H9 (cell line): ENCODE results near the gene NR2F2. TPM values are rescaled to one million over a fixed set of nuclear protein-coding genes. Genes with fewer than 3 reads are reported as not detected.

ENCODE experiments used
- DNase-seq: peaks from one replicate; pipeline ENCODE4 v3.0.0-alpha.2; 2017
- H2AFZ ChIP-seq: one replicate; pipeline ENCODE4 v1.6.1; 2013; ENCODE audit warnings: mild to moderate bottlenecking, low read length, control low read depth, moderate library complexity
- H2AK5ac ChIP-seq: 2 replicates; pipeline ENCODE4 v1.6.1; 2013; ENCODE audit warnings: low read length, control low read depth, mixed read lengths; ENCODE audit not compliant: insufficient read length
- H2BK120ac ChIP-seq: one replicate; pipeline ENCODE4 v1.6.1; 2013; ENCODE audit warnings: low read depth, mild to moderate bottlenecking, low read length, control low read depth, inconsistent platforms; ENCODE audit not compliant: poor library complexity, severe bottlenecking
- H2BK12ac ChIP-seq: 2 replicates; pipeline ENCODE4 v1.6.1; 2013; ENCODE audit warnings: low read length, control low read depth, mixed read lengths, low read depth; ENCODE audit not compliant: insufficient read length
- H2BK15ac ChIP-seq: 2 replicates; pipeline ENCODE4 v1.6.1; 2013; ENCODE audit warnings: low read depth, low read length, control low read depth
- H2BK20ac ChIP-seq: one replicate; pipeline ENCODE4 v1.6.1; 2013; ENCODE audit warnings: low read depth, mild to moderate bottlenecking, low read length, control low read depth, inconsistent platforms; ENCODE audit not compliant: poor library complexity, severe bottlenecking
- H2BK5ac ChIP-seq: 2 replicates; pipeline ENCODE4 v1.6.1; 2013; ENCODE audit warnings: low read length, control low read depth, mixed read lengths; ENCODE audit not compliant: insufficient read length
- H3K14ac ChIP-seq: 2 replicates; pipeline ENCODE4 v1.6.1; 2013; ENCODE audit warnings: low read length, control low read depth; ENCODE audit not compliant: insufficient read depth
- H3K18ac ChIP-seq: 2 replicates; pipeline ENCODE4 v1.6.1; 2013; ENCODE audit warnings: low read depth, mild to moderate bottlenecking, mixed read lengths, low read length, control low read depth; ENCODE audit not compliant: insufficient read length
- H3K23ac ChIP-seq: 2 replicates; pipeline ENCODE4 v1.6.1; 2013; ENCODE audit warnings: low read length, control low read depth, mixed read lengths, low read depth; ENCODE audit not compliant: insufficient read length
- H3K23me2 ChIP-seq: 2 replicates; pipeline ENCODE4 v1.6.1; 2013; ENCODE audit warnings: low read depth, mild to moderate bottlenecking, mixed read lengths, low read length, control low read depth; ENCODE audit not compliant: insufficient read length, poor library complexity, severe bottlenecking
- H3K27ac ChIP-seq: 2 replicates; pipeline ENCODE4 v1.5.1; 2013; ENCODE audit warnings: low read length, control low read depth, mixed read lengths, low read depth; ENCODE audit not compliant: insufficient read length
- H3K27me3 ChIP-seq: 2 replicates; pipeline ENCODE4 v1.6.1; 2013; ENCODE audit warnings: low read length, control low read depth, inconsistent platforms; ENCODE audit not compliant: insufficient read depth
- H3K4ac ChIP-seq: 2 replicates; pipeline ENCODE4 v1.6.1; 2013; ENCODE audit warnings: low read depth, mild to moderate bottlenecking, control low read depth, inconsistent platforms, low read length, moderate library complexity
- H3K4me1 ChIP-seq: 2 replicates; pipeline ENCODE4 v1.6.1; 2013; ENCODE audit warnings: low read length, control low read depth, inconsistent platforms; ENCODE audit not compliant: insufficient read depth
- H3K4me2 ChIP-seq: 2 replicates; pipeline ENCODE4 v1.6.1; 2013; ENCODE audit warnings: low read length, control low read depth, mixed read lengths; ENCODE audit not compliant: insufficient read length, insufficient read depth
- H3K56ac ChIP-seq: 2 replicates; pipeline ENCODE4 v1.6.1; 2013; ENCODE audit warnings: low read depth, mild to moderate bottlenecking, mixed read lengths, low read length, control low read depth; ENCODE audit not compliant: insufficient read length
- H3K79me1 ChIP-seq: 2 replicates; pipeline ENCODE4 v1.6.1; 2013; ENCODE audit warnings: low read depth, mild to moderate bottlenecking, moderate library complexity, low read length, control low read depth, inconsistent platforms; ENCODE audit not compliant: insufficient read depth, poor library complexity, severe bottlenecking
- H3K79me2 ChIP-seq: 2 replicates; pipeline ENCODE4 v1.6.1; 2013; ENCODE audit warnings: low read length, control low read depth, inconsistent platforms; ENCODE audit not compliant: insufficient read depth
- H3K9ac ChIP-seq: 2 replicates; pipeline ENCODE4 v1.6.1; 2013; ENCODE audit warnings: low read length, control low read depth, mixed read lengths; ENCODE audit not compliant: insufficient read length; ENCODE audit errors: extremely low read depth
- H3K9me3 ChIP-seq: one replicate; pipeline ENCODE4 v1.6.1; 2013; ENCODE audit warnings: low read depth, low read length, inconsistent platforms; ENCODE audit not compliant: control insufficient read depth
- H3T11ph ChIP-seq: one replicate; pipeline ENCODE4 v1.6.1; 2013; ENCODE audit warnings: mild to moderate bottlenecking, low read length, control low read depth, inconsistent platforms
- H4K20me1 ChIP-seq: one replicate; pipeline ENCODE4 v1.6.1; 2013; ENCODE audit not compliant: control insufficient read depth, insufficient read length, insufficient read depth
- H4K5ac ChIP-seq: 2 replicates; pipeline ENCODE4 v1.6.1; 2013; ENCODE audit warnings: low read depth, mild to moderate bottlenecking, mixed read lengths, low read length, control low read depth; ENCODE audit not compliant: insufficient read length
- H4K8ac ChIP-seq: replicated peaks from 2 replicates; pipeline ENCODE4 v1.6.1; 2013; ENCODE audit warnings: low read length, control low read depth, mixed read lengths, low read depth; ENCODE audit not compliant: insufficient read length
- H4K91ac ChIP-seq: 2 replicates; pipeline ENCODE4 v1.6.1; 2013; ENCODE audit warnings: low read depth, mild to moderate bottlenecking, moderate library complexity, mixed read lengths, low read length, control low read depth; ENCODE audit not compliant: insufficient read length
- H3K27ac Mint-ChIP-seq, 3 experiments: 2 replicates in 2 of 3; 3 replicates in 1 of 3; pipeline ENCODE4 v1.8.0; 2020 to 2021; ENCODE audit warnings: mixed read lengths in 3 of 3, mild to moderate bottlenecking in 1 of 3, moderate library complexity in 1 of 3
- H3K27me3 Mint-ChIP-seq: 2 replicates; pipeline ENCODE4 v1.8.0; 2021; ENCODE audit warnings: low read depth, mild to moderate bottlenecking, moderate library complexity, mixed read lengths
- H3K36me3 Mint-ChIP-seq, 3 experiments: 2 replicates in 2 of 3; 3 replicates in 1 of 3; pipeline ENCODE4 v1.8.0; 2020 to 2021; ENCODE audit warnings: low read depth in 3 of 3, mixed read lengths in 3 of 3; ENCODE audit not compliant: insufficient read depth in 1 of 3
- H3K4me1 Mint-ChIP-seq, 2 experiments: 2 replicates each; pipeline ENCODE4 v1.8.0; 2020; ENCODE audit warnings: mixed read lengths in 2 of 2
- H3K4me3 Mint-ChIP-seq, 2 experiments: 2 replicates in 1 of 2; 3 replicates in 1 of 2; pipeline ENCODE4 v1.8.0; 2020 to 2021; ENCODE audit warnings: mild to moderate bottlenecking in 2 of 2, mixed read lengths in 2 of 2, moderate library complexity in 1 of 2
- H3K9me3 Mint-ChIP-seq, 2 experiments: 2 replicates in 1 of 2; 3 replicates in 1 of 2; pipeline ENCODE4 v1.8.0; 2020; ENCODE audit warnings: mild to moderate bottlenecking in 2 of 2, mixed read lengths in 2 of 2, moderate library complexity in 1 of 2
- WGBS: extraction: QIAGEN DNeasy Blood & Tissue Kit; methylation state at CpG from one replicate; pipeline ENCODE4 v1.1.7; 2013; ENCODE audit warnings: missing lambda C conversion rate, low lambda C conversion rate, mixed read lengths; ENCODE audit not compliant: insufficient read length; ENCODE audit errors: extremely low coverage; 5-methylcytosine and 5-hydroxymethylcytosine counted together
- total RNA-seq: library from RNA; stranded (reverse); gene quantifications from 2 replicates; pipeline ENCODE4 v1.2.1, GENCODE V29; 2021
- TF ChIP-seq, protein P1 (sequence below): fragments of 200-600 bp; sonication (generic); conservative IDR thresholded peaks from 3 replicates; pipeline ENCODE4 v1.8.0; 2021; ENCODE audit warnings: antibody characterized with exemption, mild to moderate bottlenecking

NR2F2 gene
- total RNA-seq, 1 experiment from 2014 or later = 0.24 TPM

DNA sequence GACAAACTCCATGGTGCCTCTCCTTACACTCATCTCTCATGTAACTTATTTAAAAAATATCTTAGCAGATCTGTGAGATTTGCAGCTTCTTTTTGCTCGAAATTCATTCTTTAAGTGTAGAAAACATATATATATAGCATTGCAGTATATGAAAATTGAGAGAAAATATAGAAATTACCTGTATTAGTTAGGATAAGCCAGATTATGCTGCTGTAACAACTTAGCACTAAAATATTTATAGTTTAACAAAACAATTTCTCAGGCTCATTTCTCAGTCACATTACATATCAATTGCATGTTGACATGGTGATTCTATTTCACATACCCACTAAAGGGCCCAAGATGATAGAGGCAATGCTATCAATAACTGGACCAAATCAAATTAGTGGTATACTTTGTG, 54.7 kb downstream of the NR2F2 start:
- TF ChIP-seq, protein P1, sequence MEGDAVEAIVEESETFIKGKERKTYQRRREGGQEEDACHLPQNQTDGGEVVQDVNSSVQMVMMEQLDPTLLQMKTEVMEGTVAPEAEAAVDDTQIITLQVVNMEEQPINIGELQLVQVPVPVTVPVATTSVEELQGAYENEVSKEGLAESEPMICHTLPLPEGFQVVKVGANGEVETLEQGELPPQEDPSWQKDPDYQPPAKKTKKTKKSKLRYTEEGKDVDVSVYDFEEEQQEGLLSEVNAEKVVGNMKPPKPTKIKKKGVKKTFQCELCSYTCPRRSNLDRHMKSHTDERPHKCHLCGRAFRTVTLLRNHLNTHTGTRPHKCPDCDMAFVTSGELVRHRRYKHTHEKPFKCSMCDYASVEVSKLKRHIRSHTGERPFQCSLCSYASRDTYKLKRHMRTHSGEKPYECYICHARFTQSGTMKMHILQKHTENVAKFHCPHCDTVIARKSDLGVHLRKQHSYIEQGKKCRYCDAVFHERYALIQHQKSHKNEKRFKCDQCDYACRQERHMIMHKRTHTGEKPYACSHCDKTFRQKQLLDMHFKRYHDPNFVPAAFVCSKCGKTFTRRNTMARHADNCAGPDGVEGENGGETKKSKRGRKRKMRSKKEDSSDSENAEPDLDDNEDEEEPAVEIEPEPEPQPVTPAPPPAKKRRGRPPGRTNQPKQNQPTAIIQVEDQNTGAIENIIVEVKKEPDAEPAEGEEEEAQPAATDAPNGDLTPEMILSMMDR = no peak
- no peak overlapping the region for H3K56ac ChIP-seq
- no peaks in the 10 kb centered on the region for H3K23me2 ChIP-seq
- no peak overlapping the region for H2BK12ac ChIP-seq
- no peaks in the 10 kb centered on the region for H4K20me1 ChIP-seq
- H3K4me1 Mint-ChIP-seq = no peaks in the 10 kb centered on the region
- DNase-seq = no peak
- H3K9me3 Mint-ChIP-seq = no peaks in the 10 kb centered on the region
- H3K27me3 Mint-ChIP-seq = peaks cover 71% of the 10 kb centered on the region
- H3K4me1 ChIP-seq = no peaks in the 10 kb centered on the region
- no peak overlapping the region for H4K5ac ChIP-seq
- H3K79me1 ChIP-seq = no peaks in the 10 kb centered on the region
- no peak overlapping the region for H3K4me2 ChIP-seq
- no peak overlapping the region for H2BK15ac ChIP-seq
- H2AK5ac ChIP-seq = no peak overlapping the region
- no peaks in the 10 kb centered on the region for H3K9me3 ChIP-seq
- no peaks in the 10 kb centered on the region for H3K79me2 ChIP-seq
- H3K36me3 Mint-ChIP-seq = no peaks in the 10 kb centered on the region
- no peak overlapping the region for H4K8ac ChIP-seq
- H3K4me3 Mint-ChIP-seq = no peak overlapping the region
- H2BK20ac ChIP-seq = no peak overlapping the region
- no peak overlapping the region for H3K9ac ChIP-seq
- no peak overlapping the region for H3K18ac ChIP-seq
- no peak overlapping the region for H3T11ph ChIP-seq
- no peaks in the 10 kb centered on the region for H3K27me3 ChIP-seq
- H2AFZ ChIP-seq = no peak overlapping the region
- H3K4ac ChIP-seq = no peak overlapping the region
- no peak overlapping the region for H3K27ac ChIP-seq
- no CpG with 5 or more reads among the region's 1 CpG for WGBS
- no peak overlapping the region for H3K27ac Mint-ChIP-seq
- no peak overlapping the region for H3K23ac ChIP-seq
- H3K14ac ChIP-seq = no peak overlapping the region
- no peak overlapping the region for H2BK120ac ChIP-seq
- no peak overlapping the region for H4K91ac ChIP-seq
- H2BK5ac ChIP-seq = no peak overlapping the region
